ENCODE results near the gene CIDEC. TPM values are rescaled to one million over a fixed set of nuclear protein-coding genes. Genes with fewer than 3 reads are reported as not detected.

The CIDEC gene
- total and polyA plus RNA-seq, 2 of the 8 experiments (the other 6 are each of a cell fraction or from before 2014, with no cell fraction given) = not detected

DNA sequence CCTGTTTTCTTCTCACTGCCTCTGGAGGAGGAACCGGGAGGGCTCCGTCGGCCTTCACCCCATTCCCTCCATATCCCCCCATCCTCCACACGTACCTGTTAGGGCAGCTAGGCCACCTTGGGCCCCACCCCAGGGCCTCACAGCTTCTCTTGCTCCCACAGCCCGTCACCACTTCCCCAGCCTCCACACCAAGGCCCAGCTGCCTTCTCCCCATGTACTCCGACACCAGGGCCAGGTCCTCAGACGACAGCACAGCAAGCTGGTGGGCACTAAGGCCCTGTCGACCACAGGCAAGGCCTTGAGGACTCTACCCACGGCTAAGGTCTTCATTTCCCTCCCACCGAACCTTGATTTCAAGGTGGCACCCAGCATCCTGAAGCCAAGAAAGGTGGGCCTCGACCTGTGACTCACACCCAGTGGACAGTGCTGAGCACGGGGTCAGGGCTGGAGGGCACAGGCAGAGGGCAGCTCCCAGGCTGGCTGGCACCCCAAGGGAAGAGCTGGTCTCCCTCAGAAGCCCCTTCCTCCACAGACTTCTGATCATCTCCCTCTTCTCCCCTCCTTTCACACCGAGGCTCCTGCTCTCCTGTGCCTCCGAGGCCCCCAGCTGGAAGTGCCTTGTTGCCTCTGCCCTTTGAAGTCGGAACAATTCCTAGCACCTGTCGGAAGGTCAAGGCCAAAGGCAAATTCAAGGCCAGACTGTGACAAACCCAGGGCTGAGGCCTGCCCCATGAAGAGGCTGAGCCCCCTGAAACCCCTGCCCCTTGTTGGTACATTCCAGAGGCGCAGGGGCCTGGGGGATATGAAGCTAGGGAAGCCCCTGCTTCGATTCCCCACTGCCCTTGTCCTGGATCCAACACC is 45.3 kb downstream of the CIDEC start:
- Histone ChIP-seq H4K20me1 (replicated peaks in 1 of 2; ENCODE audit: control insufficient read depth in 1 of 2, insufficient read depth in 2 of 2, low read length in 2 of 2) (peaks cover 0 to 7% of the 10 kb centered on the region in 2 experiments), H2BK120ac (replicated peaks; ENCODE audit: low read depth, low read length) (no peak overlapping the region), H2AK5ac (ENCODE audit: low read depth, low read length) (no peak overlapping the region), H4K91ac (replicated peaks; ENCODE audit: insufficient read length, low read length) (no peak overlapping the region), H3K36me3 (ENCODE audit: control insufficient read depth in 2 of 4, insufficient read depth in 4 of 4, low read length in 3 of 4) (peaks cover 3 to 17% (median 4%) of the 10 kb centered on the region in 4 experiments; a peak in 5 of 8 replicates), H3K9ac (replicated peaks in 1 of 4; ENCODE audit: extremely low read depth in 1 of 4, low read depth in 3 of 4, low read length in 3 of 4) (no peak overlapping the region), H2BK5ac (ENCODE audit: low read depth, low read length) (no peak overlapping the region; the same call in 1 of the 2 replicates), H3K56ac (replicated peaks; ENCODE audit: insufficient read length, low read depth, low read length) (no peak overlapping the region), H4K5ac (ENCODE audit: insufficient read length, low read depth, low read length) (no peak overlapping the region), H3K9me3 (ENCODE audit: insufficient read depth in 2 of 2, low read depth in 1 of 2, low read length in 1 of 2) (no peaks in the 10 kb centered on the region), H3K23me2 (ENCODE audit: low read depth, low read length) (no peaks in the 10 kb centered on the region; the same call in 1 of the 2 replicates), H3K27me3 (replicated peaks in 1 of 4; ENCODE audit: control insufficient read depth in 3 of 4, extremely low read depth in 1 of 4, insufficient read depth in 3 of 4, low read length in 3 of 4) (no peaks in the 10 kb centered on the region), H3K14ac (ENCODE audit: insufficient read length) (no peak overlapping the region), H4K8ac (ENCODE audit: extremely low read depth, insufficient read depth, low read length) (no peak overlapping the region), H2BK12ac (ENCODE audit: low read depth, low read length) (no peak overlapping the region), H3K4me1 (replicated peaks in 1 of 4; ENCODE audit: control insufficient read depth in 3 of 4, insufficient read depth in 4 of 4, low read length in 3 of 4) (no peaks in the 10 kb centered on the region), H3K79me2 (ENCODE audit: control insufficient read depth in 1 of 2, insufficient read depth in 2 of 2, low read length in 2 of 2) (no peaks in the 10 kb centered on the region), H3K23ac (ENCODE audit: insufficient read length) (no peak overlapping the region), H2BK15ac (ENCODE audit: low read length) (no peak overlapping the region), H3K18ac (ENCODE audit: extremely low read depth, low read length) (no peak overlapping the region), H3K79me1 (ENCODE audit: low read depth, low read length) (no peaks in the 10 kb centered on the region), H2AFZ (ENCODE audit: low read length) (no peak overlapping the region), H3K4ac (replicated peaks; ENCODE audit: insufficient read length, low read depth, low read length) (no peak overlapping the region), H3K4me3 (ENCODE audit: extremely low read depth in 1 of 4, insufficient read depth in 2 of 4, low read depth in 3 of 4, low read length in 4 of 4) (no peak overlapping the region), H3K27ac (ENCODE audit: low read depth, low read length) (no peak overlapping the region), H3K4me2 (ENCODE audit: insufficient read depth in 1 of 2, low read depth in 2 of 2, low read length in 2 of 2) (no peak overlapping the region), H2BK20ac (ENCODE audit: low read length) (no peak overlapping the region)
- 90% methylated on average over 18 of the region's 18 CpGs; no CpG with 5 or more reads in 1 of the 2 experiments for WGBS, 2 experiments (ENCODE audit: extremely low coverage in 1 of 2, insufficient coverage in 1 of 2, insufficient read length in 1 of 2, insufficient replicate concordance in 2 of 2, low coverage in 1 of 2, low lambda C conversion rate in 2 of 2, missing lambda C conversion rate in 1 of 2)
- no peak for FAIRE-seq
- ChIA-PET POLR2A (ENCODE audit: partially characterized antibody) (interaction anchor here (1.4 to 1.7 kb wide), 3 partner anchors 8 to 117 kb away, joined by 3 to 4 read pairs (median 4); no protein-coding TSS in a partner anchor), CTCF (ENCODE audit: partially characterized antibody) (interaction anchor here (0.9 to 7.5 kb wide), 3 partner anchors 6 to 20 kb away, joined by 3 to 74 read pairs (median 3); no protein-coding TSS in a partner anchor)
- DNase-seq (ENCODE audit: low read depth in 1 of 2, low spot score in 2 of 2) = no peak
- no peak for TF ChIP-seq BCL11A (IDR thresholded peaks at IDR 0.05; ENCODE audit: low read depth in 2 of 2, low read length in 2 of 2)
- TF ChIP-seq ZNF274 (IDR thresholded peaks at IDR 0.05; ENCODE audit: borderline replicate concordance, extremely low read depth, low read length) = no peak
- TF ChIP-seq BRCA1 (IDR thresholded peaks at IDR 0.05; ENCODE audit: low read depth, low read length) = no peak
- TF ChIP-seq CTBP2 (IDR thresholded peaks at IDR 0.05; ENCODE audit: borderline replicate concordance, insufficient read depth, insufficient read length, low read length) = no peak
- TF ChIP-seq SP4 (IDR thresholded peaks at IDR 0.05; ENCODE audit: low read length) = no peak
- no peak for TF ChIP-seq KDM1A (IDR thresholded peaks at IDR 0.05; ENCODE audit: borderline replicate concordance, low read length)
- no peak for TF ChIP-seq SIX5 (IDR thresholded peaks at IDR 0.05; ENCODE audit: low read depth, low read length)
- TF ChIP-seq POLR2AphosphoS5 (IDR thresholded peaks at IDR 0.05; ENCODE audit: low read depth, low read length) = no peak
- no peak for TF ChIP-seq FOSL1 (IDR thresholded peaks at IDR 0.05; ENCODE audit: insufficient read depth, low read depth, low read length)
- TF ChIP-seq, protein P1, sequence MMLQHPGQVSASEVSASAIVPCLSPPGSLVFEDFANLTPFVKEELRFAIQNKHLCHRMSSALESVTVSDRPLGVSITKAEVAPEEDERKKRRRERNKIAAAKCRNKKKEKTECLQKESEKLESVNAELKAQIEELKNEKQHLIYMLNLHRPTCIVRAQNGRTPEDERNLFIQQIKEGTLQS (IDR thresholded peaks at IDR 0.05; ENCODE audit: insufficient read depth, low read depth, low read length) = no peak

Data from H1 (cell line).